IPS DF 19.7 (cell line): ENCODE results near the gene MAPT.

Experiments used
- DNase-seq: peaks from one replicate; pipeline ENCODE4 v3.0.0-alpha.2; 2013; ENCODE audit warnings: low read depth, low spot score

MAPT gene

GRCh38 chr17:45973099-45973780 is 78.9 kb downstream of the MAPT start:
- DNase-seq, result no peak

DNA sequence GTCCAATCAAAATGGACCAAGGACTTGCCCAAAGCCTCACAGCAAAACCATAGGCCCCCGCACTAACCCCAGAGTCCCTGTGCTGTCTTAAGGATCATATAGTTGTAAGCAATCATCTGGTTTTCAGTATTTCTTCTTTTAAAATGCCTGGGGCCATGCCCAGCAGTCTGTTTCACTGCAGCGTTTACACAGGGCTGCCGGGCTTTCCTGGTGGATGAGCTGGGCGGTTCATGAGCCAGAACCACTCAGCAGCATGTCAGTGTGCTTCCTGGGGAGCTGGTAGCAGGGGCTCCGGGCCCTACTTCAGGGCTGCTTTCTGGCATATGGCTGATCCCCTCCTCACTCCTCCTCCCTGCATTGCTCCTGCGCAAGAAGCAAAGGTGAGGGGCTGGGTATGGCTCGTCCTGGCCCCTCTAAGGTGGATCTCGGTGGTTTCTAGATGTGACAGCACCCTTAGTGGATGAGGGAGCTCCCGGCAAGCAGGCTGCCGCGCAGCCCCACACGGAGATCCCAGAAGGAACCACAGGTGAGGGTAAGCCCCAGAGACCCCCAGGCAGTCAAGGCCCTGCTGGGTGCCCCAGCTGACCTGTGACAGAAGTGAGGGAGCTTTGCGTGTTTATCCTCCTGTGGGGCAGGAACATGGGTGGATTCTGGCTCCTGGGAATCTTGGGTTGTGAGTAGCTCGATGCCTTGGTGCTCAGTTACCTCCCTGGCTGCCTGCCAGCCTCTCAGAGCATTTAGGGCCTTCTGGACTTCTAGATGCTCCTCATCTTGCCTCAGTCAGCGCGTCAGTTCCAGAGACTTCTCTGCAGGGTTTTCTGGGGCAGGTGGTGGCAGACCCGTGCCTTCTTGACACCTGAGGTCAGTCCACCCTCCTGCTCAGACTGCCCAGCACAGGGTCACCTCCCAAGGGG is 79.8 kb downstream of the MAPT start:
- DNase-seq, result no peak

GRCh38 chr17:45974916-45975630 is 80.7 kb downstream of the MAPT start:
- DNase-seq, result no peak

- DNase-seq, result no peak
Observed at GRCh38 chr17:45975640-45976295, 81.4 kb downstream of the MAPT start.

DNA sequence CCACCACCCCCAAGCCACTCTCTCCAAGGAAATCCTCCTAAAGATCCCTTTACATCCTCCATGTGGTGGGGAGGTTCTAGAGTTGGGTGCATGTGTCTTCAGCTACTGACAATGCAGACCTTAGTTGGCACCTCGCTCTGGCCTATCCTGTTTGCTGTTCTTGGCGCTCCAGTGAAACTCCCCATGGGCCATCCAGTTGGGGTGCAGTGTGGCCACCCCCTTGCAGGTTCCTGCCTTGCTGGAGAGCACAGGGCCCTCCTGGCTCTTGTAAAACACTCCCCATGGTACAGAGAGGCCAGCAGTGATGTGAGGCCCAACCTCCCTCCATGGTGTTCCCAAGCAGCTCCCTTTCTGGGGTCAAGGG is 82.0 kb downstream of the MAPT start:
- DNase-seq, result no peak

DNA sequence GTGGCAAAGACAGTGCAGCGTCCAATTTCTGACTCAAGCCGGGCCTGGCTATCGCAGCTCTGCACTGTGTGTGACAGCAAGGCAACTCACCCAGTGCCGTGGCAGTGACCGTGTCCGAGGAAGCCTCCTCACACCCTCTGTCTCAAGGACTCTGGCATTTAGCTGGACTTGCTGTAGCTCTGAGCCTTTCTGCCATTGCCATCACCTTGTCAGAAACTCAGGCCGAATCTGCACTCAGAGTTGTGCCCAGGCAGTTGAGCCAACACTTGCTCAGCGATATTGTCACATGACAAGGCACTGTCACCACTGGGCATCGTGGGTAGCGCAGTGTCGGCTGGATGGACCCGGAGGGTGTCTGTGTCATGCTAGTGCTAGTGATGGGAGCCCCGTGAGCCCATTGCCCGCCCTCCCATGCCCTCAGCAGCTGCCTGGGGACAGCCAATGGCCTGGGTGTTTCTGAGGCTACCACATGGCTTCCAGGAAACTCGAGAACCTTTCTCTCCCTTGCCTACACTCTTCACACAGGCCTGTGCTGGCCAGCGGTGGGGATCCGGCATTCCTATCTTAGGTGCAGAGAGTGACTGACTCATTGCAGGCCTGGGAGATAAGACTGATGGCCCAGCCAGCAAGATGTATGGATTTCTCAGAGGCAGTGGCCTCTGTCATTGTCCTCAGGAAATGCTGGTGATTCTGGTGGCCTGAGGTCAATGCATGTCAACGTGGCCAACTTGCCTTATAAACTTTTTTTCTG is 82.6 kb downstream of the MAPT start:
- DNase-seq, result no peak

GRCh38 chr17:45977506-45977824 is 83.1 kb downstream of the MAPT start:
- DNase-seq, result no peak

- no peak for DNase-seq
Observed at GRCh38 chr17:45977976-45978626, 83.7 kb downstream of the MAPT start.

DNA sequence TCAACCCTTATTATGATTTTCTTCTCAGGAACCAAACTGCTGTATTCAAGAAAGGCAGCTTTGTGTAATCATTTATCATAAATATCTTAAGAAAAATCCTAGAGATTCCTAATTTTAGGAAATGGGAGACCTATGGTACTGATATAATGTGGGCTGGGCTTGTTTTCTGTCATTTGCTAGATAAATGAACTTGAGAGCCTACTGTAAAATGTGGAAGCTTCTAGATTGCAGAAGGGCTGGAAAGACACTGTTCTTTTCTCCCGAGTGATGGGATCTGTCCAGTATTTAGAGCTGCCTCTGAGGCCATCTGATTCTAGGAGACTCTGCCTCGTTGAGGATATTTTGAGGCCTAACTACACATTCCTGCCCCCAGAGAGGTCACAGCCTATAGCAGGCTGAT is 84.8 kb downstream of the MAPT start:
- no peak for DNase-seq

GRCh38 chr17:45980855-45981254 is 86.5 kb downstream of the MAPT start:
- no peak for DNase-seq

- DNase-seq, result no peak
Observed at GRCh38 chr17:45981306-45981705, 87.0 kb downstream of the MAPT start.

DNA sequence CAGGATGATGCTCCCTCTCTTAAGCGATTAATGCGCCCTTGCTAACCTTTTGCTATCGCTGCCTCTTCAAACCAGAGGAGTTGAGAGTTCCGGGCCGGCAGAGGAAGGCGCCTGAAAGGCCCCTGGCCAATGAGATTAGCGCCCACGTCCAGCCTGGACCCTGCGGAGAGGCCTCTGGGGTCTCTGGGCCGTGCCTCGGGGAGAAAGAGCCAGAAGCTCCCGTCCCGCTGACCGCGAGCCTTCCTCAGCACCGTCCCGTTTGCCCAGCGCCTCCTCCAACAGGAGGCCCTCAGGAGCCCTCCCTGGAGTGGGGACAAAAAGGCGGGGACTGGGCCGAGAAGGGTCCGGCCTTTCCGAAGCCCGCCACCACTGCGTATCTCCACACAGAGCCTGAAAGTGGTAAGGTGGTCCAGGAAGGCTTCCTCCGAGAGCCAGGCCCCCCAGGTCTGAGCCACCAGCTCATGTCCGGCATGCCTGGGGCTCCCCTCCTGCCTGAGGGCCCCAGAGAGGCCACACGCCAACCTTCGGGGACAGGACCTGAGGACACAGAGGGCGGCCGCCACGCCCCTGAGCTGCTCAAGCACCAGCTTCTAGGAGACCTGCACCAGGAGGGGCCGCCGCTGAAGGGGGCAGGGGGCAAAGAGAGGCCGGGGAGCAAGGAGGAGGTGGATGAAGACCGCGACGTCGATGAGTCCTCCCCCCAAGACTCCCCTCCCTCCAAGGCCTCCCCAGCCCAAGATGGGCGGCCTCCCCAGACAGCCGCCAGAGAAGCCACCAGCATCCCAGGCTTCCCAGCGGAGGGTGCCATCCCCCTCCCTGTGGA is 88.6 kb downstream of the MAPT start:
- no peak for DNase-seq

DNA sequence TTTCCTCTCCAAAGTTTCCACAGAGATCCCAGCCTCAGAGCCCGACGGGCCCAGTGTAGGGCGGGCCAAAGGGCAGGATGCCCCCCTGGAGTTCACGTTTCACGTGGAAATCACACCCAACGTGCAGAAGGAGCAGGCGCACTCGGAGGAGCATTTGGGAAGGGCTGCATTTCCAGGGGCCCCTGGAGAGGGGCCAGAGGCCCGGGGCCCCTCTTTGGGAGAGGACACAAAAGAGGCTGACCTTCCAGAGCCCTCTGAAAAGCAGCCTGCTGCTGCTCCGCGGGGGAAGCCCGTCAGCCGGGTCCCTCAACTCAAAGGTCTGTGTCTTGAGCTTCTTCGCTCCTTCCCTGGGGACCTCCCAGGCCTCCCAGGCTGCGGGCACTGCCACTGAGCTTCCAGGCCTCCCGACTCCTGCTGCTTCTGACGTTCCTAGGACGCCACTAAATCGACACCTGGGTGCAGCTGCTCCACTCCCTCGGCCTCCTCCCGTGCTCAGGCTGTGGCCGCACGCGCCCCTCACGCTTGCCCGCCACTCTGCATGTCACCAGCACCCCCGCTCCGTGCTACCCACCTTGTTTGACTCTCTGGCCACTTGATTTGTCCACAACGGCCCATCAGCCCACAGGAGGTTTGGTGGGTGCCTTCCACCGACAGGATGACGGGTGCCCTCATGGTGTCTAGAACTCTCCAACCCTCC is 89.4 kb downstream of the MAPT start:
- no peak for DNase-seq

DNA sequence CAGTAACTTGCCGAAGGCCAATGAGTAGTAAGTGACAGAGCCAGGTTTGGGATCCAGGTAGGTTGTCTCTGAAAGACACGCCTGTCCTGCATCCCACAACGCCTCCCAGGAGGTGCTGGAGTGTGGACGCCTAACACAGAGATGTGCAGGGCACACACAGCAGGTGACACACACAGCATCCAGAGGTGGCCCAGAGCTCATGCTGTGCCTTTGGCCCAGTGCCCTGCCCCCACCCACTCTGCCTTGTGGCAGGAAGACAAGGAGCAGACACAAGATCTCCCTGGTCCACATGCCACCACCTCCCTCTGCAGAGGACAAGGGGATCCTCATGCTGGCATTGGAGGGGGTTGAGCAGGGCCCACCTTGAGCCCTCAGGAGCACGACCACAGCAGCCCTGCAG is 90.0 kb downstream of the MAPT start:
- no peak for DNase-seq

DNA sequence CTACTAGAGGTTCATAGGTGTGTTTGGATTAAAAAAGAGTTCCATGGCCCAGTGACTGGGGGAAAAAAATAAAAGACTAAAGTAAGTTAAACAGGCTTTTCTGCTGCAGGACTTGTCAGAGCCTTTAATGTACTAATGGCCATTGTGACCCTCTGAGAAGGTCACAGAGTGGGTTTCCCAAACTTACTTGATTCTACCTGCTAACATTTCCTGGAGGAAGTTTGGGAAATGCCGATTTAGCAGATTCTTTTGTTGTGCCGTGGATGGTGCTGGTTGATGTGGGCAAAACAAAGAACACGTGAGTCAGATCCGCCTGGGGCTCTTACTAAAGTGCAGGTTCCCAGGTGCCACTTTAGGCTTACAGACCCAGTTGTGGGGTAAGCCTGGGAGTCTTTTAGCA is 91.1 kb downstream of the MAPT start:
- DNase-seq, result no peak

- DNase-seq, result no peak
Observed at GRCh38 chr17:45986056-45986455, 91.7 kb downstream of the MAPT start.

DNA sequence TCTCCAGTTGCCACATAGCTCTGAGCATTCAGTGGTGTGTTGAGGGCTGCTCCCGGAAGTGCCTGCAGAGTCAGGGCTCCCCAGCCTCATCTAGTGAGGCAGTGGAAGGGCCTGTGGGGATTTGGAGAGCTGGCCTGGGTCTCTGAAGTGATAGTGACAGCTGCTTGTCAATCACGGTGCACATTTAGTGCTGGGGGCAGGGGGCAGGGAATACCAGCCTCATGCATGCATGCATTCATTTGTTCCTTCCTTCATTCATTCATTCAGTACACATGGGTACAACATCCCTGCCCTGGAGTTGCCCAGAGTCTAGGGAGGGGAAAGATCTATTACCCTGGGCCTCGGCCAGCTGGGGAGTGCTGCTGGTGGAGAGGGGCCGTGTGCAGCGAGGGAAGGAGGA is 93.4 kb downstream of the MAPT start:
- no peak for DNase-seq

GRCh38 chr17:45989759-45990158 is 95.4 kb downstream of the MAPT start:
- no peak for DNase-seq

GRCh38 chr17:45990886-45991285 is 96.5 kb downstream of the MAPT start:
- DNase-seq, result no peak
